H9 (cell line): ENCODE measurements around the gene GPBAR1. TPM values are rescaled to one million over a fixed set of nuclear protein-coding genes. Genes with fewer than 3 reads are reported as not detected.

Experiments
- DNase-seq: peaks from one replicate; pipeline ENCODE4 v3.0.0-alpha.2; 2017
- H2AFZ ChIP-seq: one replicate; pipeline ENCODE4 v1.6.1; 2013; ENCODE audit warnings: mild to moderate bottlenecking, low read length, control low read depth, moderate library complexity
- H2AK5ac ChIP-seq: 2 replicates; pipeline ENCODE4 v1.6.1; 2013; ENCODE audit warnings: low read length, control low read depth, mixed read lengths; ENCODE audit not compliant: insufficient read length
- H2BK120ac ChIP-seq: one replicate; pipeline ENCODE4 v1.6.1; 2013; ENCODE audit warnings: low read depth, mild to moderate bottlenecking, low read length, control low read depth, inconsistent platforms; ENCODE audit not compliant: poor library complexity, severe bottlenecking
- H2BK12ac ChIP-seq: 2 replicates; pipeline ENCODE4 v1.6.1; 2013; ENCODE audit warnings: low read length, control low read depth, mixed read lengths, low read depth; ENCODE audit not compliant: insufficient read length
- H2BK15ac ChIP-seq: 2 replicates; pipeline ENCODE4 v1.6.1; 2013; ENCODE audit warnings: low read depth, low read length, control low read depth
- H2BK20ac ChIP-seq: one replicate; pipeline ENCODE4 v1.6.1; 2013; ENCODE audit warnings: low read depth, mild to moderate bottlenecking, low read length, control low read depth, inconsistent platforms; ENCODE audit not compliant: poor library complexity, severe bottlenecking
- H2BK5ac ChIP-seq: 2 replicates; pipeline ENCODE4 v1.6.1; 2013; ENCODE audit warnings: low read length, control low read depth, mixed read lengths; ENCODE audit not compliant: insufficient read length
- H3K14ac ChIP-seq: 2 replicates; pipeline ENCODE4 v1.6.1; 2013; ENCODE audit warnings: low read length, control low read depth; ENCODE audit not compliant: insufficient read depth
- H3K18ac ChIP-seq: 2 replicates; pipeline ENCODE4 v1.6.1; 2013; ENCODE audit warnings: low read depth, mild to moderate bottlenecking, mixed read lengths, low read length, control low read depth; ENCODE audit not compliant: insufficient read length
- H3K23ac ChIP-seq: 2 replicates; pipeline ENCODE4 v1.6.1; 2013; ENCODE audit warnings: low read length, control low read depth, mixed read lengths, low read depth; ENCODE audit not compliant: insufficient read length
- H3K23me2 ChIP-seq: 2 replicates; pipeline ENCODE4 v1.6.1; 2013; ENCODE audit warnings: low read depth, mild to moderate bottlenecking, mixed read lengths, low read length, control low read depth; ENCODE audit not compliant: insufficient read length, poor library complexity, severe bottlenecking
- H3K27ac ChIP-seq: 2 replicates; pipeline ENCODE4 v1.5.1; 2013; ENCODE audit warnings: low read length, control low read depth, mixed read lengths, low read depth; ENCODE audit not compliant: insufficient read length
- H3K27me3 ChIP-seq: 2 replicates; pipeline ENCODE4 v1.6.1; 2013; ENCODE audit warnings: low read length, control low read depth, inconsistent platforms; ENCODE audit not compliant: insufficient read depth
- H3K4ac ChIP-seq: 2 replicates; pipeline ENCODE4 v1.6.1; 2013; ENCODE audit warnings: low read depth, mild to moderate bottlenecking, control low read depth, inconsistent platforms, low read length, moderate library complexity
- H3K4me1 ChIP-seq: 2 replicates; pipeline ENCODE4 v1.6.1; 2013; ENCODE audit warnings: low read length, control low read depth, inconsistent platforms; ENCODE audit not compliant: insufficient read depth
- H3K4me2 ChIP-seq: 2 replicates; pipeline ENCODE4 v1.6.1; 2013; ENCODE audit warnings: low read length, control low read depth, mixed read lengths; ENCODE audit not compliant: insufficient read length, insufficient read depth
- H3K56ac ChIP-seq: 2 replicates; pipeline ENCODE4 v1.6.1; 2013; ENCODE audit warnings: low read depth, mild to moderate bottlenecking, mixed read lengths, low read length, control low read depth; ENCODE audit not compliant: insufficient read length
- H3K79me1 ChIP-seq: 2 replicates; pipeline ENCODE4 v1.6.1; 2013; ENCODE audit warnings: low read depth, mild to moderate bottlenecking, moderate library complexity, low read length, control low read depth, inconsistent platforms; ENCODE audit not compliant: insufficient read depth, poor library complexity, severe bottlenecking
- H3K79me2 ChIP-seq: 2 replicates; pipeline ENCODE4 v1.6.1; 2013; ENCODE audit warnings: low read length, control low read depth, inconsistent platforms; ENCODE audit not compliant: insufficient read depth
- H3K9ac ChIP-seq: 2 replicates; pipeline ENCODE4 v1.6.1; 2013; ENCODE audit warnings: low read length, control low read depth, mixed read lengths; ENCODE audit not compliant: insufficient read length; ENCODE audit errors: extremely low read depth
- H3K9me3 ChIP-seq: one replicate; pipeline ENCODE4 v1.6.1; 2013; ENCODE audit warnings: low read depth, low read length, inconsistent platforms; ENCODE audit not compliant: control insufficient read depth
- H3T11ph ChIP-seq: one replicate; pipeline ENCODE4 v1.6.1; 2013; ENCODE audit warnings: mild to moderate bottlenecking, low read length, control low read depth, inconsistent platforms
- H4K20me1 ChIP-seq: one replicate; pipeline ENCODE4 v1.6.1; 2013; ENCODE audit not compliant: control insufficient read depth, insufficient read length, insufficient read depth
- H4K5ac ChIP-seq: 2 replicates; pipeline ENCODE4 v1.6.1; 2013; ENCODE audit warnings: low read depth, mild to moderate bottlenecking, mixed read lengths, low read length, control low read depth; ENCODE audit not compliant: insufficient read length
- H4K8ac ChIP-seq: replicated peaks from 2 replicates; pipeline ENCODE4 v1.6.1; 2013; ENCODE audit warnings: low read length, control low read depth, mixed read lengths, low read depth; ENCODE audit not compliant: insufficient read length
- H4K91ac ChIP-seq: 2 replicates; pipeline ENCODE4 v1.6.1; 2013; ENCODE audit warnings: low read depth, mild to moderate bottlenecking, moderate library complexity, mixed read lengths, low read length, control low read depth; ENCODE audit not compliant: insufficient read length
- H3K27ac Mint-ChIP-seq, 3 experiments: 2 replicates in 2 of 3; 3 replicates in 1 of 3; pipeline ENCODE4 v1.8.0; 2020 to 2021; ENCODE audit warnings: mixed read lengths in 3 of 3, mild to moderate bottlenecking in 1 of 3, moderate library complexity in 1 of 3
- H3K27me3 Mint-ChIP-seq: 2 replicates; pipeline ENCODE4 v1.8.0; 2021; ENCODE audit warnings: low read depth, mild to moderate bottlenecking, moderate library complexity, mixed read lengths
- H3K36me3 Mint-ChIP-seq, 3 experiments: 2 replicates in 2 of 3; 3 replicates in 1 of 3; pipeline ENCODE4 v1.8.0; 2020 to 2021; ENCODE audit warnings: low read depth in 3 of 3, mixed read lengths in 3 of 3; ENCODE audit not compliant: insufficient read depth in 1 of 3
- H3K4me1 Mint-ChIP-seq, 2 experiments: 2 replicates each; pipeline ENCODE4 v1.8.0; 2020; ENCODE audit warnings: mixed read lengths in 2 of 2
- H3K4me3 Mint-ChIP-seq, 2 experiments: 2 replicates in 1 of 2; 3 replicates in 1 of 2; pipeline ENCODE4 v1.8.0; 2020 to 2021; ENCODE audit warnings: mild to moderate bottlenecking in 2 of 2, mixed read lengths in 2 of 2, moderate library complexity in 1 of 2
- H3K9me3 Mint-ChIP-seq, 2 experiments: 2 replicates in 1 of 2; 3 replicates in 1 of 2; pipeline ENCODE4 v1.8.0; 2020; ENCODE audit warnings: mild to moderate bottlenecking in 2 of 2, mixed read lengths in 2 of 2, moderate library complexity in 1 of 2
- WGBS: extraction: QIAGEN DNeasy Blood & Tissue Kit; methylation state at CpG from one replicate; pipeline ENCODE4 v1.1.7; 2013; ENCODE audit warnings: missing lambda C conversion rate, low lambda C conversion rate, mixed read lengths; ENCODE audit not compliant: insufficient read length; ENCODE audit errors: extremely low coverage; 5-methylcytosine and 5-hydroxymethylcytosine counted together
- total RNA-seq: library from RNA; stranded (reverse); gene quantifications from 2 replicates; pipeline ENCODE4 v1.2.1, GENCODE V29; 2021
- TF ChIP-seq, protein P1 (sequence below): fragments of 200-600 bp; sonication (generic); conservative IDR thresholded peaks from 3 replicates; pipeline ENCODE4 v1.8.0; 2021; ENCODE audit warnings: antibody characterized with exemption, mild to moderate bottlenecking

The GPBAR1 gene
- total RNA-seq, 1 experiment from 2014 or later: 0.44 TPM

DNA sequence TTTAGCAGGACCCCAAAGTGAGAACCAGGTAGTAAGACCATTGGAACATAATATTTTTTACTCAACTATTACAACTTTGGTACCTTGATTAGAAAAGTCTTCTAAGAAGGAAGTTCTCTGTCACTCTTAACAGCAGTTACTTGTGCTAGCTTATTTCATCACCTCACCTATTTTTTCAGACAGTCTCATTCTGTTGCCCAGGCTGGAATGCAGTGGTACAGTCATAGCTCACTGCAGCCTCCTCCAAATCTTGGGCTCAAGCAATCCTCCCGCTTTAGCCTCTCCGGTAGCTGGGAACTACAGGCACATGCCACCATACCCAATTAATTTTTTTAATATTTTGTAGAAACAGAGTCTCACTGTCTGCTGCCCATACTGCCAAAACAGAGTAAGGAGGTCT lies 25.8 kb upstream of the GPBAR1 start:
- WGBS: no CpG with 5 or more reads among the region's 2 CpGs
- Histone ChIP-seq H3K14ac (no peak overlapping the region), H3K9me3 (no peaks in the 10 kb centered on the region), H3K9ac (no peak overlapping the region), H2BK15ac (no peak overlapping the region), H3K23me2 (no peaks in the 10 kb centered on the region), H3K4me2 (no peak overlapping the region), H4K8ac (no peak overlapping the region), H3K79me1 (no peaks in the 10 kb centered on the region), H3T11ph (no peak overlapping the region), H3K27me3 (no peaks in the 10 kb centered on the region), H2BK12ac (no peak overlapping the region), H3K18ac (no peak overlapping the region), H4K5ac (no peak overlapping the region), H3K4ac (no peak overlapping the region), H2BK5ac (no peak overlapping the region), H3K23ac (no peak overlapping the region), H3K79me2 (no peaks in the 10 kb centered on the region), H4K20me1 (no peaks in the 10 kb centered on the region), H4K91ac (no peak overlapping the region), H2AK5ac (no peak overlapping the region), H3K27ac (no peak overlapping the region), H3K56ac (no peak overlapping the region), H3K4me1 (no peaks in the 10 kb centered on the region), H2AFZ (no peak overlapping the region), H2BK20ac (no peak overlapping the region), H2BK120ac (no peak overlapping the region)
- no peak overlapping the region for H3K27ac Mint-ChIP-seq
- H3K27me3 Mint-ChIP-seq: no peaks in the 10 kb centered on the region
- TF ChIP-seq, protein P1, sequence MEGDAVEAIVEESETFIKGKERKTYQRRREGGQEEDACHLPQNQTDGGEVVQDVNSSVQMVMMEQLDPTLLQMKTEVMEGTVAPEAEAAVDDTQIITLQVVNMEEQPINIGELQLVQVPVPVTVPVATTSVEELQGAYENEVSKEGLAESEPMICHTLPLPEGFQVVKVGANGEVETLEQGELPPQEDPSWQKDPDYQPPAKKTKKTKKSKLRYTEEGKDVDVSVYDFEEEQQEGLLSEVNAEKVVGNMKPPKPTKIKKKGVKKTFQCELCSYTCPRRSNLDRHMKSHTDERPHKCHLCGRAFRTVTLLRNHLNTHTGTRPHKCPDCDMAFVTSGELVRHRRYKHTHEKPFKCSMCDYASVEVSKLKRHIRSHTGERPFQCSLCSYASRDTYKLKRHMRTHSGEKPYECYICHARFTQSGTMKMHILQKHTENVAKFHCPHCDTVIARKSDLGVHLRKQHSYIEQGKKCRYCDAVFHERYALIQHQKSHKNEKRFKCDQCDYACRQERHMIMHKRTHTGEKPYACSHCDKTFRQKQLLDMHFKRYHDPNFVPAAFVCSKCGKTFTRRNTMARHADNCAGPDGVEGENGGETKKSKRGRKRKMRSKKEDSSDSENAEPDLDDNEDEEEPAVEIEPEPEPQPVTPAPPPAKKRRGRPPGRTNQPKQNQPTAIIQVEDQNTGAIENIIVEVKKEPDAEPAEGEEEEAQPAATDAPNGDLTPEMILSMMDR: no peak
- no peak overlapping the region for H3K4me3 Mint-ChIP-seq
- no peak for DNase-seq
- peaks cover 53 to 90% (median 84%) of the 10 kb centered on the region in 3 experiments for H3K36me3 Mint-ChIP-seq
- H3K4me1 Mint-ChIP-seq: no peaks in the 10 kb centered on the region
- no peaks in the 10 kb centered on the region for H3K9me3 Mint-ChIP-seq
